ENCODE data around the gene SERTAD4.
"Not testable (repeated sequence)": the region's sequence is repeated elsewhere in the genome, so short reads cannot be mapped to it uniquely, and the experiment has no call there.

SERTAD4 gene

GRCh38 chr1:210264496-210265380 lies 32.1 kb downstream of the SERTAD4 start:
- TF ChIP-seq CTCF (IDR thresholded peaks at IDR 0.05; ENCODE audit: control extremely low read depth, extremely low read depth, low read depth, missing control alignments): no peak
- no peak for DNase-seq (ENCODE audit: extremely low spot score)
- ChIA-PET POLR2A (no interaction called here), CTCF (interaction anchor here (0.8 kb wide), 1 partner anchor 20 kb away, joined by 3 read pairs; no protein-coding TSS in a partner anchor)

- POLR2A ChIA-PET; DNase-seq (ENCODE audit: extremely low spot score): not testable (repeated sequence)
- CTCF ChIA-PET: interaction anchor here (0.8 kb wide), 1 partner anchor 21 kb away, joined by 3 read pairs; no protein-coding TSS in a partner anchor
These were observed 32.9 kb downstream of the SERTAD4 start for GRCh38 chr1:210265392-210265955.

GRCh38 chr1:210269981-210270380 lies 37.4 kb downstream of the SERTAD4 start:
- DNase-seq (ENCODE audit: extremely low spot score): no peak
- CTCF ChIA-PET: interaction anchor here (1.3 to 1.8 kb wide), 2 partner anchors 11 to 14 kb away, joined by 3 to 4 read pairs; no protein-coding TSS in a partner anchor
- TF ChIP-seq CTCF (IDR thresholded peaks at IDR 0.05; ENCODE audit: control extremely low read depth, extremely low read depth, low read depth, missing control alignments): no peak
- POLR2A ChIA-PET: no interaction called here

DNA sequence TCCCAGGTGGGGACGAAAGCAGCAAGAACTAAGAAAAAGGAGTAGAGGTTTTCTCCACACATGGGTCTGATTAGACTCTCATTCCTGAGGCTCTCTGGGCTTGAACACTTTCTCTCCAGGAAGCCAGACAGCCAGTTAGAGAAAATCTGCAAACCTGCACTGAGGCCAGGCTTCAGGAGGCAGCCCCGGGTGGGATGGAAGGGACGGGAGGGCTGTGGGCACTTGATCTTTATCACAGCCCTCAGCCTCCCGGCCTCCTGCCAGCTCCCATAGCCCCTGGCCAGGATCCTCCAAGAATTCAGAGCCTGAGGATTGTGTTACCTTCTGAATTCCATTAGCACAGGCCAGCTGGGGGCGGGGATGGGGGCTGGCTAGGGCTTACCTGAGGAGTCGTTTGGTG lies 40.1 kb downstream of the SERTAD4 start:
- no peak for DNase-seq (ENCODE audit: extremely low spot score)
- TF ChIP-seq CTCF (IDR thresholded peaks at IDR 0.05; ENCODE audit: control extremely low read depth, extremely low read depth, low read depth, missing control alignments): no peak
- CTCF ChIA-PET: interaction anchor here (0.9 kb wide), 1 partner anchor 48 kb away, joined by 3 read pairs; no protein-coding TSS in a partner anchor
- POLR2A ChIA-PET: no interaction called here

GRCh38 chr1:210280221-210280620 lies 47.6 kb downstream of the SERTAD4 start:
- ChIA-PET POLR2A (no interaction called here), CTCF (interaction anchor here (1.8 kb wide), 1 partner anchor 14 kb away, joined by 4 read pairs; no protein-coding TSS in a partner anchor)
- no peak for TF ChIP-seq CTCF (IDR thresholded peaks at IDR 0.05; ENCODE audit: control extremely low read depth, extremely low read depth, low read depth, missing control alignments)
- no peak for DNase-seq (ENCODE audit: extremely low spot score)

DNA sequence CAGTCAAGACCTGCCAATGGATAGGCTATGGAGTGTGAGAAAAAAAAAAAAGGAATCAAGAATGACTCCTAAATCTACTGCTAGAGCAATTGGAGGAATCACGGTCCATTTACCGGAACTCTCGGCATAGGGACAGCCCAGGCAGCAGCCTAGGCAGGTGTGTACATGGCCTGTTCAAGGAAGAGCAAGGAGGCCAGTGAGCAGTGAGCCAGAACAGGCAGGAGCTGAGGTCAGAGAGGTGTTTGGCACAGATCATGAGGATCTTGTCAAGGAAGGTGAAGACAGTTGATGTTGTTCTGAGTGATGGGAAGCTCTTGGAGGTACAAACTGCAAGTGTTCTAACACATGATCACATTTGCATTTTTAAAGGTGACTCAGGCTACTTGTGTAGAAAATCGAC lies 55.5 kb downstream of the SERTAD4 start:
- TF ChIP-seq CTCF (IDR thresholded peaks at IDR 0.05; ENCODE audit: control extremely low read depth, extremely low read depth, low read depth, missing control alignments): no peak
- DNase-seq (ENCODE audit: extremely low spot score): no peak
- CTCF ChIA-PET: no interaction called here
- POLR2A ChIA-PET: no interaction called here

- no peak for DNase-seq (ENCODE audit: extremely low spot score)
- ChIA-PET POLR2A (no interaction called here), CTCF (interaction anchor here (1.6 kb wide), 1 partner anchor 22 kb away, joined by 4 read pairs; no protein-coding TSS in a partner anchor)
- no peak for TF ChIP-seq CTCF (IDR thresholded peaks at IDR 0.05; ENCODE audit: control extremely low read depth, extremely low read depth, low read depth, missing control alignments)
These were observed 56.7 kb downstream of the SERTAD4 start for GRCh38 chr1:210289248-210289647.

Measured in GM10248 (cell line).